ENCODE data around the gene MAPKBP1.

GRCh38 chr15:41862515-41863116 lies 88.3 kb downstream of the MAPKBP1 start:
- TF ChIP-seq, protein P1, sequence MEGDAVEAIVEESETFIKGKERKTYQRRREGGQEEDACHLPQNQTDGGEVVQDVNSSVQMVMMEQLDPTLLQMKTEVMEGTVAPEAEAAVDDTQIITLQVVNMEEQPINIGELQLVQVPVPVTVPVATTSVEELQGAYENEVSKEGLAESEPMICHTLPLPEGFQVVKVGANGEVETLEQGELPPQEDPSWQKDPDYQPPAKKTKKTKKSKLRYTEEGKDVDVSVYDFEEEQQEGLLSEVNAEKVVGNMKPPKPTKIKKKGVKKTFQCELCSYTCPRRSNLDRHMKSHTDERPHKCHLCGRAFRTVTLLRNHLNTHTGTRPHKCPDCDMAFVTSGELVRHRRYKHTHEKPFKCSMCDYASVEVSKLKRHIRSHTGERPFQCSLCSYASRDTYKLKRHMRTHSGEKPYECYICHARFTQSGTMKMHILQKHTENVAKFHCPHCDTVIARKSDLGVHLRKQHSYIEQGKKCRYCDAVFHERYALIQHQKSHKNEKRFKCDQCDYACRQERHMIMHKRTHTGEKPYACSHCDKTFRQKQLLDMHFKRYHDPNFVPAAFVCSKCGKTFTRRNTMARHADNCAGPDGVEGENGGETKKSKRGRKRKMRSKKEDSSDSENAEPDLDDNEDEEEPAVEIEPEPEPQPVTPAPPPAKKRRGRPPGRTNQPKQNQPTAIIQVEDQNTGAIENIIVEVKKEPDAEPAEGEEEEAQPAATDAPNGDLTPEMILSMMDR (IDR thresholded peaks at IDR 0.05) = no peak
- no peak for TF ChIP-seq EP300 (IDR thresholded peaks at IDR 0.05)
